Neuronal stem cell (in vitro differentiated cells): Measurements from ENCODE around the gene HFE.

Experiments
- DNase-seq: peaks from one replicate; pipeline ENCODE4 v3.0.0-alpha.2; 2013; ENCODE audit warnings: low spot score
- H2AFZ ChIP-seq: one replicate; pipeline ENCODE4 v1.6.1; 2013; ENCODE audit warnings: mild to moderate bottlenecking, low read length, inconsistent platforms
- H2AK5ac ChIP-seq: 2 replicates; pipeline ENCODE4 v1.6.1; 2013; ENCODE audit warnings: low read depth, mild to moderate bottlenecking, inconsistent platforms, low read length, moderate library complexity, mixed read lengths
- H2BK120ac ChIP-seq: 2 replicates; pipeline ENCODE4 v1.6.1; 2013; ENCODE audit warnings: low read depth, mild to moderate bottlenecking, inconsistent platforms, low read length, moderate library complexity, mixed read lengths
- H2BK12ac ChIP-seq: one replicate; pipeline ENCODE4 v1.6.1; 2013; ENCODE audit warnings: low read length, inconsistent platforms
- H2BK15ac ChIP-seq: 2 replicates; pipeline ENCODE4 v1.6.1; 2013; ENCODE audit warnings: mild to moderate bottlenecking, low read length, inconsistent platforms, mixed read lengths
- H2BK5ac ChIP-seq: one replicate; pipeline ENCODE4 v1.6.1; 2013; ENCODE audit warnings: inconsistent platforms, mild to moderate bottlenecking, low read length, moderate library complexity
- H3K14ac ChIP-seq: one replicate; pipeline ENCODE4 v1.6.1; 2013; ENCODE audit warnings: low read length, inconsistent platforms
- H3K18ac ChIP-seq: 2 replicates; pipeline ENCODE4 v1.6.1; 2013; ENCODE audit warnings: low read length, inconsistent platforms
- H3K23ac ChIP-seq: 2 replicates; pipeline ENCODE4 v1.6.1; 2013; ENCODE audit warnings: low read depth, mild to moderate bottlenecking, mixed read lengths, low read length, inconsistent platforms; ENCODE audit not compliant: poor library complexity
- H3K27ac ChIP-seq: replicated peaks from 3 replicates; pipeline ENCODE4 v1.5.1; 2013; ENCODE audit warnings: low read length, inconsistent platforms
- H3K27me3 ChIP-seq, 3 experiments: 2 replicates each; pipeline ENCODE4 v1.6.1; 2013; ENCODE audit warnings: low read length in 3 of 3, mild to moderate bottlenecking in 2 of 3, inconsistent platforms in 1 of 3, low read depth in 1 of 3, mixed read lengths in 1 of 3, moderate library complexity in 1 of 3; ENCODE audit not compliant: control insufficient read depth in 3 of 3, insufficient read depth in 3 of 3
- H3K36me3 ChIP-seq, 2 donors: replicated peaks in 1 of 2; 2 replicates each; pipeline ENCODE4 v1.6.1; 2013; ENCODE audit warnings: low read length in 2 of 2; ENCODE audit not compliant: control insufficient read depth in 2 of 2, insufficient read depth in 2 of 2
- H3K4ac ChIP-seq: 2 replicates; pipeline ENCODE4 v1.6.1; 2013; ENCODE audit warnings: inconsistent platforms, mild to moderate bottlenecking, low read length, moderate library complexity
- H3K4me1 ChIP-seq, 2 donors: 1 replicate in 1 of 2; 2 replicates in 1 of 2; pipeline ENCODE4 v1.6.1; 2013; ENCODE audit warnings: low read length in 2 of 2, low read depth in 1 of 2; ENCODE audit not compliant: control insufficient read depth in 2 of 2, insufficient read depth in 1 of 2
- H3K4me2 ChIP-seq: one replicate; pipeline ENCODE4 v1.6.1; 2013; ENCODE audit warnings: mild to moderate bottlenecking, low read length, inconsistent platforms; ENCODE audit not compliant: insufficient read depth, poor library complexity, severe bottlenecking
- H3K4me3 ChIP-seq, 2 donors: 2 replicates each; pipeline ENCODE4 v1.5.1; 2013; ENCODE audit warnings: low read length in 2 of 2, mild to moderate bottlenecking in 2 of 2, inconsistent platforms in 1 of 2, moderate library complexity in 1 of 2
- H3K79me1 ChIP-seq: one replicate; pipeline ENCODE4 v1.6.1; 2013; ENCODE audit warnings: low read depth, mild to moderate bottlenecking, inconsistent platforms, low read length, moderate library complexity
- H3K9ac ChIP-seq: one replicate; pipeline ENCODE4 v1.6.1; 2013; ENCODE audit warnings: mild to moderate bottlenecking, low read depth, low read length, inconsistent platforms; ENCODE audit not compliant: poor library complexity
- H3K9me3 ChIP-seq, 2 donors: replicated peaks in 1 of 2; 2 replicates each; pipeline versions ENCODE3 to v1.6.1; 2013; ENCODE audit warnings: low read length in 2 of 2, mild to moderate bottlenecking in 2 of 2, inconsistent platforms in 1 of 2, low read depth in 1 of 2, mixed read lengths in 1 of 2, moderate library complexity in 1 of 2; ENCODE audit not compliant: control insufficient read depth in 2 of 2, insufficient read depth in 1 of 2
- H4K8ac ChIP-seq: one replicate; pipeline ENCODE4 v1.6.1; 2013; ENCODE audit warnings: low read depth, mild to moderate bottlenecking, inconsistent platforms, low read length, moderate library complexity
- H4K91ac ChIP-seq: one replicate; pipeline ENCODE4 v1.6.1; 2013; ENCODE audit warnings: low read length, low read depth, mild to moderate bottlenecking, inconsistent platforms; ENCODE audit not compliant: poor library complexity
- WGBS, 2 donors: extraction: QIAGEN DNeasy Blood & Tissue Kit; methylation state at CpG; one replicate each; pipeline ENCODE4 v1.1.7; 2013; ENCODE audit warnings: missing lambda C conversion rate in 2 of 2, mixed read lengths in 1 of 2; ENCODE audit not compliant: insufficient read length in 2 of 2, insufficient replicate concordance in 1 of 2; ENCODE audit errors: extremely low coverage in 2 of 2; 5-methylcytosine and 5-hydroxymethylcytosine counted together

The HFE gene

GRCh38 chr6:26086211-26086610 lies 1.0 kb upstream of the HFE start:
- Histone ChIP-seq H3K18ac (no peak overlapping the region), H2BK12ac (no peak overlapping the region), H3K4me1 (peaks cover 0 to 3% of the 10 kb centered on the region in 2 donors), H2AFZ (no peak overlapping the region), H2AK5ac (no peak overlapping the region), H4K8ac (no peak overlapping the region), H2BK120ac (no peak overlapping the region), H3K4me2 (no peak overlapping the region), H4K91ac (no peak overlapping the region), H3K4ac (no peak overlapping the region), H3K14ac (no peak overlapping the region), H3K36me3 (no peaks in the 10 kb centered on the region), H3K79me1 (no peaks in the 10 kb centered on the region), H3K4me3 (no peak overlapping the region), H3K27ac (no peak overlapping the region), H2BK5ac (no peak overlapping the region), H2BK15ac (no peak overlapping the region), H3K9ac (no peak overlapping the region), H3K27me3 (no peaks in the 10 kb centered on the region), H3K9me3 (peaks cover 2 to 6% of the 10 kb centered on the region in 2 donors), H3K23ac (no peak overlapping the region)
- no peak for DNase-seq
- no CpG with 5 or more reads among the region's 3 CpGs for WGBS, 2 donors

DNA sequence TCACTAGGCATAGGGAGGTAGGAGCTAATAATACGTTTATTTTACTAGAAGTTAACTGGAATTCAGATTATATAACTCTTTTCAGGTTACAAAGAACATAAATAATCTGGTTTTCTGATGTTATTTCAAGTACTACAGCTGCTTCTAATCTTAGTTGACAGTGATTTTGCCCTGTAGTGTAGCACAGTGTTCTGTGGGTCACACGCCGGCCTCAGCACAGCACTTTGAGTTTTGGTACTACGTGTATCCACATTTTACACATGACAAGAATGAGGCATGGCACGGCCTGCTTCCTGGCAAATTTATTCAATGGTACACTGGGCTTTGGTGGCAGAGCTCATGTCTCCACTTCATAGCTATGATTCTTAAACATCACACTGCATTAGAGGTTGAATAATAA lies 1.1 kb downstream of the HFE start:
- H3K4me3 ChIP-seq = no peak overlapping the region
- H3K4ac ChIP-seq = no peak overlapping the region
- no peak overlapping the region for H3K4me2 ChIP-seq
- no peak overlapping the region for H3K27ac ChIP-seq
- no peak overlapping the region for H2AK5ac ChIP-seq
- H3K4me1 ChIP-seq = peaks cover 0 to 3% of the 10 kb centered on the region in 2 donors
- no peak overlapping the region for H3K23ac ChIP-seq
- H4K91ac ChIP-seq = no peak overlapping the region
- peak overlapping the region; percentile 81 for H2AFZ ChIP-seq
- H2BK12ac ChIP-seq = no peak overlapping the region
- H3K9me3 ChIP-seq = no peaks in the 10 kb centered on the region
- H4K8ac ChIP-seq = no peak overlapping the region
- H2BK15ac ChIP-seq = no peak overlapping the region
- no peak overlapping the region for H3K18ac ChIP-seq
- H2BK5ac ChIP-seq = no peak overlapping the region
- WGBS, 2 donors = no CpG with 5 or more reads among the region's 5 CpGs
- no peak overlapping the region for H3K14ac ChIP-seq
- no peaks in the 10 kb centered on the region for H3K27me3 ChIP-seq
- no peak for DNase-seq
- H3K79me1 ChIP-seq = no peaks in the 10 kb centered on the region
- H3K9ac ChIP-seq = no peak overlapping the region
- no peak overlapping the region for H2BK120ac ChIP-seq
- H3K36me3 ChIP-seq = no peaks in the 10 kb centered on the region

DNA sequence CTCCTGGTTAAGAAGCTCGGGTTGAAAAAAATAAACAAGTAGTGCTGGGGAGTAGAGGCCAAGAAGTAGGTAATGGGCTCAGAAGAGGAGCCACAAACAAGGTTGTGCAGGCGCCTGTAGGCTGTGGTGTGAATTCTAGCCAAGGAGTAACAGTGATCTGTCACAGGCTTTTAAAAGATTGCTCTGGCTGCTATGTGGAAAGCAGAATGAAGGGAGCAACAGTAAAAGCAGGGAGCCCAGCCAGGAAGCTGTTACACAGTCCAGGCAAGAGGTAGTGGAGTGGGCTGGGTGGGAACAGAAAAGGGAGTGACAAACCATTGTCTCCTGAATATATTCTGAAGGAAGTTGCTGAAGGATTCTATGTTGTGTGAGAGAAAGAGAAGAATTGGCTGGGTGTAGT lies 2.0 kb downstream of the HFE start:
- Histone ChIP-seq H3K9me3 (no peaks in the 10 kb centered on the region), H3K79me1 (no peaks in the 10 kb centered on the region)

DNA sequence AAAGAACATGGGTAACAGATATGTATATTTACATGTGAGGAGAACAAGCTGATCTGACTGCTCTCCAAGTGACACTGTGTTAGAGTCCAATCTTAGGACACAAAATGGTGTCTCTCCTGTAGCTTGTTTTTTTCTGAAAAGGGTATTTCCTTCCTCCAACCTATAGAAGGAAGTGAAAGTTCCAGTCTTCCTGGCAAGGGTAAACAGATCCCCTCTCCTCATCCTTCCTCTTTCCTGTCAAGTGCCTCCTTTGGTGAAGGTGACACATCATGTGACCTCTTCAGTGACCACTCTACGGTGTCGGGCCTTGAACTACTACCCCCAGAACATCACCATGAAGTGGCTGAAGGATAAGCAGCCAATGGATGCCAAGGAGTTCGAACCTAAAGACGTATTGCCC lies 5.2 kb downstream of the HFE start:
- Histone ChIP-seq H2BK12ac (no peak overlapping the region), H2AK5ac (no peak overlapping the region), H3K14ac (no peak overlapping the region), H3K4me1 (peaks cover 3% of the 10 kb centered on the region in 2 donors), H3K4me3 (no peak overlapping the region), H3K36me3 (no peaks in the 10 kb centered on the region), H2BK15ac (no peak overlapping the region), H2BK120ac (no peak overlapping the region), H3K79me1 (no peaks in the 10 kb centered on the region), H3K4ac (no peak overlapping the region), H2AFZ (no peak overlapping the region), H4K91ac (no peak overlapping the region), H3K18ac (no peak overlapping the region), H4K8ac (peak overlapping the region; percentile 33), H3K9ac (no peak overlapping the region), H3K27me3 (no peaks in the 10 kb centered on the region), H3K9me3 (no peaks in the 10 kb centered on the region), H3K4me2 (no peak overlapping the region), H3K27ac (no peak overlapping the region), H2BK5ac (no peak overlapping the region), H3K23ac (no peak overlapping the region)
- DNase-seq = no peak
- no CpG with 5 or more reads among the region's 4 CpGs for WGBS, 2 donors

More for the DNA sequence above, 2.0 kb downstream of the HFE start:
- Histone ChIP-seq H3K4me1 (peaks cover 0 to 3% of the 10 kb centered on the region in 2 donors), H3K4ac (no peak overlapping the region), H3K9ac (no peak overlapping the region), H3K27me3 (no peaks in the 10 kb centered on the region), H3K14ac (no peak overlapping the region), H2BK15ac (no peak overlapping the region), H2AK5ac (no peak overlapping the region), H3K4me3 (no peak overlapping the region), H3K4me2 (no peak overlapping the region), H2BK5ac (no peak overlapping the region), H3K36me3 (no peaks in the 10 kb centered on the region), H3K23ac (no peak overlapping the region), H3K27ac (no peak overlapping the region), H3K18ac (no peak overlapping the region), H2AFZ (no peak overlapping the region), H4K8ac (no peak overlapping the region), H2BK120ac (no peak overlapping the region), H4K91ac (no peak overlapping the region), H2BK12ac (no peak overlapping the region)
- DNase-seq = no peak
- WGBS, 2 donors = no CpG with 5 or more reads among the region's 2 CpGs
